K562 (cell line): Measurements from ENCODE around the gene IRAK2.

Experiments
- DACH1 ChIP-seq: fragments of 450-650 bp; IDR thresholded peaks from 2 replicates; pipeline ENCODE4 v1.6.1; 2018; ENCODE audit not compliant: partially characterized antibody
- ETS1 ChIP-seq: conservative IDR thresholded peaks from 2 replicates; pipeline ENCODE4 v1.6.1; 2011; ENCODE audit warnings: low read depth, mild to moderate bottlenecking, low read length; ENCODE audit not compliant: control insufficient read depth
- FOS ChIP-seq: IDR thresholded peaks from 3 replicates; pipeline ENCODE4 v1.6.1; 2011; ENCODE audit not compliant: insufficient read length; ENCODE audit errors: extremely low read depth
- FOXP1 ChIP-seq: sonication (generic); formaldehyde crosslinking; IDR thresholded peaks from 2 replicates; pipeline ENCODE4 v1.8.0; 2022; ENCODE audit warnings: mild to moderate bottlenecking, missing genetic modification reagents
- POLR2AphosphoS5 ChIP-seq: IDR thresholded peaks from 2 replicates; pipeline ENCODE4 v1.6.1; 2011; ENCODE audit warnings: mild to moderate bottlenecking, low read depth, low read length, moderate library complexity; ENCODE audit not compliant: control insufficient read depth, insufficient read depth
- POU5F1 ChIP-seq: fragments of 150-350 bp; IDR thresholded peaks from 2 replicates; pipeline ENCODE4 v1.6.1; 2014; ENCODE audit warnings: borderline replicate concordance, low read length, low read depth, mild to moderate bottlenecking; ENCODE audit not compliant: partially characterized antibody
- SMARCA5 ChIP-seq: fragments of 450-650 bp; IDR thresholded peaks from 2 replicates; pipeline ENCODE4 v1.6.1; 2016
- SP1 ChIP-seq: sonication (generic); formaldehyde crosslinking; IDR thresholded peaks from 2 replicates; pipeline ENCODE4 v1.8.1; 2022; ENCODE audit warnings: mild to moderate bottlenecking, missing genetic modification reagents
- SPI1 ChIP-seq: IDR thresholded peaks from 2 replicates; pipeline ENCODE4 v1.6.1; 2011; ENCODE audit warnings: low read depth, low read length, control low read depth, borderline replicate concordance
- TRIM25 ChIP-seq: fragments of 450-650 bp; IDR thresholded peaks from 2 replicates; pipeline ENCODE4 v1.7.0; 2016; ENCODE audit warnings: borderline replicate concordance
- ZSCAN29 ChIP-seq: fragments of 450-650 bp; IDR thresholded peaks from 2 replicates; pipeline ENCODE4 v1.6.1; 2017

GRCh38 chr3:10122724-10123123 is 42.0 kb upstream of the IRAK2 start:
- TF ChIP-seq FOXP1 (no peak), TRIM25 (no peak), POU5F1 (no peak), ETS1 (no peak), SPI1 (no peak), POLR2AphosphoS5 (no peak), SMARCA5 (no peak), DACH1 (no peak), ZSCAN29 (no peak), SP1 (CRISPR knock-in tag) (no peak), FOS (no peak)
